Measurements from ENCODE around the gene ARL4C.

Gene ARL4C

GRCh38 chr2:234451242-234451641, 45.6 kb downstream of the ARL4C start:
- H3K9ac ChIP-seq (ENCODE audit: insufficient read length) = no peak overlapping the region
- H3K4me3 ChIP-seq = no peak overlapping the region
- H3K36me3 ChIP-seq (ENCODE audit: insufficient read depth, low read length) = no peaks in the 10 kb centered on the region
- no peak overlapping the region for H3K27ac ChIP-seq
- no peaks in the 10 kb centered on the region for H3K9me3 ChIP-seq (ENCODE audit: low read depth, low read length)
- DNase-seq (ENCODE audit: low read depth, low spot score) = no peak
- TF ChIP-seq EZH2 (IDR thresholded peaks at IDR 0.05) (no peak), POLR2AphosphoS5 (IDR thresholded peaks at IDR 0.05; ENCODE audit: borderline replicate concordance, low read depth, low read length) (no peak), FOXP2 (optimal IDR thresholded peaks at IDR 0.05; ENCODE audit: control extremely low read depth, extremely low read length, insufficient read depth) (no peak)

GRCh38 chr2:234450431-234451124, 46.3 kb downstream of the ARL4C start:
- H3K27ac ChIP-seq = no peak overlapping the region
- H3K4me3 ChIP-seq = no peak overlapping the region
- no peaks in the 10 kb centered on the region for H3K36me3 ChIP-seq (ENCODE audit: insufficient read depth, low read length)
- no peak overlapping the region for H3K9ac ChIP-seq (ENCODE audit: insufficient read length)
- DNase-seq (ENCODE audit: low read depth, low spot score) = no peak
- H3K9me3 ChIP-seq (ENCODE audit: low read depth, low read length) = no peaks in the 10 kb centered on the region
- TF ChIP-seq FOXP2 (optimal IDR thresholded peaks at IDR 0.05; ENCODE audit: control extremely low read depth, extremely low read length, insufficient read depth) = no peak
- TF ChIP-seq POLR2AphosphoS5 (IDR thresholded peaks at IDR 0.05; ENCODE audit: borderline replicate concordance, low read depth, low read length) = no peak
- no peak for TF ChIP-seq EZH2 (IDR thresholded peaks at IDR 0.05)

DNA sequence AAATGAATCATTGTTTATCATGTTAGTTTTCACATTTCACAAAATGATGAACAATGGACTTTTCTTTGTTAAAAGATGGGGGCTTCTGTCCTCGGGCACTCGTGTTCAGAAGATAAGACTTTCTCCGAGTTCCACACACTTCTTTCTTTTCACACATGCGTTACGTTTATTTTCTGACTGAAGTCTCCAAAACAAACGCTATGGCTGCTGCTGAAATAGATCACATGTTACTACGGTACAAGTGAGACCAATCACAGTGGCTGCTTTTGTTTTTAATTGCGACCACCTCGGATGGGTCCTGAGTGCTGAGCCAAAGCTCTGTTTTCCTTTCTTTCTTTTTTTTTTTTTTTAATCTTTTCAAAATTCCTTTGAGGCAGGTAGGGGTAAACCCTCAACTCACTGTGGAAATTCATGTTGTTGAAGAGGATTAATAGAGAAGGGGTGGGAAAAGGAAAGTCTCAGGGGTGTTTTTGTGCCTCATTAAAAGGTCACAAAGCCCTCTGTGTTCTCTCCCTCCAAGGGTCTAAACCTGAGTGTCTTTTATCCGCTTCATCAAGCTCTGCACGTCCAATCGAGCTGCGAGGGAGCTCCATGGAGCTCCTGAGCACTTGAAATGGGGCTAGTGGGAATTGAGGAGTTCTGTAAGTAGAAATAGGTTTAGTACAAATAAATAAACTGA, 48.2 kb downstream of the ARL4C start:
- Histone ChIP-seq H3K36me3 (ENCODE audit: insufficient read depth, low read length) (no peaks in the 10 kb centered on the region), H3K9ac (ENCODE audit: insufficient read length) (no peak overlapping the region), H3K9me3 (ENCODE audit: low read depth, low read length) (no peaks in the 10 kb centered on the region), H3K4me3 (no peak overlapping the region), H3K27ac (no peak overlapping the region)
- TF ChIP-seq POLR2AphosphoS5 (IDR thresholded peaks at IDR 0.05; ENCODE audit: borderline replicate concordance, low read depth, low read length) (no peak), FOXP2 (optimal IDR thresholded peaks at IDR 0.05; ENCODE audit: control extremely low read depth, extremely low read length, insufficient read depth) (no peak), EZH2 (IDR thresholded peaks at IDR 0.05) (no peak)
- no peak for DNase-seq (ENCODE audit: low read depth, low spot score)

- DNase-seq (ENCODE audit: low read depth, low spot score) = no peak
- Histone ChIP-seq H3K9me3 (ENCODE audit: low read depth, low read length) (no peaks in the 10 kb centered on the region), H3K36me3 (ENCODE audit: insufficient read depth, low read length) (no peaks in the 10 kb centered on the region), H3K27ac (no peak overlapping the region), H3K4me3 (no peak overlapping the region), H3K9ac (ENCODE audit: insufficient read length) (no peak overlapping the region)
- no peak for TF ChIP-seq POLR2AphosphoS5 (IDR thresholded peaks at IDR 0.05; ENCODE audit: borderline replicate concordance, low read depth, low read length)
- TF ChIP-seq EZH2 (IDR thresholded peaks at IDR 0.05) = no peak
- TF ChIP-seq FOXP2 (optimal IDR thresholded peaks at IDR 0.05; ENCODE audit: control extremely low read depth, extremely low read length, insufficient read depth) = no peak
Observed at GRCh38 chr2:234447963-234448362, 48.9 kb downstream of the ARL4C start.

- DNase-seq (ENCODE audit: low read depth, low spot score) = no peak
- no peaks in the 10 kb centered on the region for H3K36me3 ChIP-seq (ENCODE audit: insufficient read depth, low read length)
- no peak overlapping the region for H3K9ac ChIP-seq (ENCODE audit: insufficient read length)
- no peak overlapping the region for H3K27ac ChIP-seq
- H3K4me3 ChIP-seq = no peak overlapping the region
- no peaks in the 10 kb centered on the region for H3K9me3 ChIP-seq (ENCODE audit: low read depth, low read length)
- no peak for TF ChIP-seq EZH2 (IDR thresholded peaks at IDR 0.05)
- TF ChIP-seq FOXP2 (optimal IDR thresholded peaks at IDR 0.05; ENCODE audit: control extremely low read depth, extremely low read length, insufficient read depth) = no peak
- TF ChIP-seq POLR2AphosphoS5 (IDR thresholded peaks at IDR 0.05; ENCODE audit: borderline replicate concordance, low read depth, low read length) = no peak
Observed at GRCh38 chr2:234447189-234447588, 49.7 kb downstream of the ARL4C start.

DNA sequence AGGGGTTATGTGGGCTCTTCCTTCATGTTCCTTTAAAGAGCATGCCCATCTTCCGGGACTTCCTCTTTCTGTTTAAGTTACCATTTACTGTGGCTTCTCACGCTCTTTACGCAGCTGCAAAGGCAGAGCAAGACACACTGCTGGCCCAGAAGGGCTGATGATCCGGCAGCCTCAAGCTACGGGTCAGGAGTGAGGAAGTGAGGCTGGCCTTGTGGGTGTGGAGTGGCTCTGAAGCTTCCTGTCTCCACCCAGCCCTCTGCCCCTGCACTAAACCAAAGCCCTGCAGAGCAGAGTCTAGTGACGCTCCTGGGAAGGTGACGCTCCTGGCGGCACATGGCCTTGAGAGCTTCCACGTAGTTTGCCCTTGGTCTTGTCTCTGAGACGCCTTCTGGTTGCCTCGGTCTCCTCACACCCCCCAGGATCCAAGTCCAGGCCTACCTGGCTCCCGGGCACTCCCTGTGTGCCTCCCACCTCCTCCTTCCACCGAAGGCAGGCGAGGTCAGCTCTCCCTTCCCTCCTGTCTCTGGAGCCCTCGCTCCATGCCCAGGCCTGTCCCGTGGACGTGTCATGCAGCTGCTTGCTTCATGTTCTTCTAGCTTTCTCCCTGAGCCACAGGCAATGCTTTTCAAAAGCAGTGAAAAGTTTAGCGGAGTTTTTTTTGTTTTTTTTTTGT, 50.3 kb downstream of the ARL4C start:
- no peak overlapping the region for H3K9ac ChIP-seq (ENCODE audit: insufficient read length)
- DNase-seq (ENCODE audit: low read depth, low spot score) = no peak
- H3K27ac ChIP-seq = no peak overlapping the region
- no peaks in the 10 kb centered on the region for H3K9me3 ChIP-seq (ENCODE audit: low read depth, low read length)
- H3K4me3 ChIP-seq = no peak overlapping the region
- TF ChIP-seq EZH2 (IDR thresholded peaks at IDR 0.05) (no peak), FOXP2 (optimal IDR thresholded peaks at IDR 0.05; ENCODE audit: control extremely low read depth, extremely low read length, insufficient read depth) (no peak), POLR2AphosphoS5 (IDR thresholded peaks at IDR 0.05; ENCODE audit: borderline replicate concordance, low read depth, low read length) (no peak)
- H3K36me3 ChIP-seq (ENCODE audit: insufficient read depth, low read length) = no peaks in the 10 kb centered on the region

GRCh38 chr2:234444893-234445292, 52.0 kb downstream of the ARL4C start:
- Histone ChIP-seq H3K27ac (no peak overlapping the region), H3K9ac (ENCODE audit: insufficient read length) (no peak overlapping the region), H3K9me3 (ENCODE audit: low read depth, low read length) (no peaks in the 10 kb centered on the region), H3K36me3 (ENCODE audit: insufficient read depth, low read length) (no peaks in the 10 kb centered on the region), H3K4me3 (no peak overlapping the region)
- no peak for DNase-seq (ENCODE audit: low read depth, low spot score)
- no peak for TF ChIP-seq EZH2 (IDR thresholded peaks at IDR 0.05)
- no peak for TF ChIP-seq POLR2AphosphoS5 (IDR thresholded peaks at IDR 0.05; ENCODE audit: borderline replicate concordance, low read depth, low read length)
- TF ChIP-seq FOXP2 (optimal IDR thresholded peaks at IDR 0.05; ENCODE audit: control extremely low read depth, extremely low read length, insufficient read depth) = no peak

DNA sequence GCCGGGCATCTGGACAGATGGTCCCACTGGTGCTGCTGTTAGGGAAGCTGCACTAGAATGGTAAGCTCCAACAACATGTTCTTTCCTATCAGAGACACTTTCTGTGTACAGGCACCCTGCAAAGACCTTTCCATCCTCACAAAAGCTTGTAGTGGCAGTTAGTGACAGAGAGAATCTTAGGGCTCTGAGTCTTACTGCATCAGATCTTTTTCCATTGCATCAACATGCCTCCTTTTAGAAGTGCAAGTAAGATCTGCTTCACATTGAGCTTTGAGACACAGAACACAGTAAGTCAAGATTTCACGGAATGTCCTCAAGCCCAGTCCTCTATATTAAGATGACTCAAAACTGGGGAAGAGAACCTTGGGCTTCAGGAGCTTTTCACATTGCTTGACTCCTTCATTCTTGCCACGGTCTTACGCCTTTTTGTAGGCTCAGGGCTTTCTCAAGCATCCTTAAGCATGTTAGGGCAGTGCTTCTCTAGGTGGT, 52.6 kb downstream of the ARL4C start:
- no peak overlapping the region for H3K9ac ChIP-seq (ENCODE audit: insufficient read length)
- no peaks in the 10 kb centered on the region for H3K36me3 ChIP-seq (ENCODE audit: insufficient read depth, low read length)
- no peak overlapping the region for H3K4me3 ChIP-seq
- DNase-seq (ENCODE audit: low read depth, low spot score) = no peak
- TF ChIP-seq FOXP2 (optimal IDR thresholded peaks at IDR 0.05; ENCODE audit: control extremely low read depth, extremely low read length, insufficient read depth) (no peak), EZH2 (IDR thresholded peaks at IDR 0.05) (no peak), POLR2AphosphoS5 (IDR thresholded peaks at IDR 0.05; ENCODE audit: borderline replicate concordance, low read depth, low read length) (no peak)
- no peaks in the 10 kb centered on the region for H3K9me3 ChIP-seq (ENCODE audit: low read depth, low read length)
- no peak overlapping the region for H3K27ac ChIP-seq
